ENCODE results near the gene ARHGAP45. TPM values are rescaled to one million over a fixed set of nuclear protein-coding genes. Genes with fewer than 3 reads are reported as not detected.

The ARHGAP45 gene
- total RNA-seq, 1 donor from 2014 or later: 0.57 TPM

DNA sequence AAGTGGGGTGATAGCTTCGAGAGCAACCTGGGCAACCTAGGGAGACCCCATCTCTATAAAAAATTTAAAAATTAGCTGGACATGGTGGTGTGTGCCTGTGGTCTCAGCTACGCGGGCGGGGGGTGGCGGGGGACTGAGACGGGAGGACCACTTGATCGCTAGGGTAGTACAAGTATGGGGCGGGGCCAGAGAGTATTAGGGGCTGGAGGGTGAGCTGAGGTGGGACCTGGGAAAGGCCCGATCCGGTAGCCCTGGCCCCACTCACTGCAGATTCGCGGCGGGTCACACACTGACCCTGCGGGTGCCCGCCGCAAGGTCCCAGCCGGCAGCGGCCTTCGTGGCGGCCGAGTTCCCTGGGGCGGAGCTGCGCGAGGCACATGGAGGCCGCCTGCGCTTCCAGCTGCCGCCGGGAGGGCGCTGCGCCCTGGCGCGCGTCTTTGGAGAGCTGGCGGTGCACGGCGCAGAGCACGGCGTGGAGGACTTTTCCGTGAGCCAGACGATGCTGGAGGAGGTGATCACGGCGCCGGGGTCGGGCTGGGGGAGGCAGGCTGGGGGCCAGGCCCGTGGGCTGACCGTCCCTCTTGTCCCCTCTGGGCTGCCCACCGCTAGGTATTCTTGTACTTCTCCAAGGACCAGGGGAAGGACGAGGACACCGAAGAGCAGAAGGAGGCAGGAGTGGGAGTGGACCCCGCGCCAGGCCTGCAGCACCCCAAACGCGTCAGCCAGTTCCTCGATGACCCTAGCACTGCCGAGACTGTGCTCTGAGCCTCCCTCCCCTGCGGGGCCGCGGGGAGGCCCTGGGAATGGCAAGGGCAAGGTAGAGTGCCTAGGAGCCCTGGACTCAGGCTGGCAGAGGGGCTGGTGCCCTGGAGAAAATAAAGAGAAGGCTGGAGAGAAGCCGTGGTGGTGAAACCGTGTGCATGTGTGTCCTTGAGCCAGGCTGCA, 2.0 kb upstream of the ARHGAP45 start:
- no peaks in the 10 kb centered on the region for H3K36me3 Mint-ChIP-seq (ENCODE audit: low read depth)
- H3K27me3 Mint-ChIP-seq (ENCODE audit: low read depth): peaks cover 13% of the 10 kb centered on the region
- TF ChIP-seq, protein P1, sequence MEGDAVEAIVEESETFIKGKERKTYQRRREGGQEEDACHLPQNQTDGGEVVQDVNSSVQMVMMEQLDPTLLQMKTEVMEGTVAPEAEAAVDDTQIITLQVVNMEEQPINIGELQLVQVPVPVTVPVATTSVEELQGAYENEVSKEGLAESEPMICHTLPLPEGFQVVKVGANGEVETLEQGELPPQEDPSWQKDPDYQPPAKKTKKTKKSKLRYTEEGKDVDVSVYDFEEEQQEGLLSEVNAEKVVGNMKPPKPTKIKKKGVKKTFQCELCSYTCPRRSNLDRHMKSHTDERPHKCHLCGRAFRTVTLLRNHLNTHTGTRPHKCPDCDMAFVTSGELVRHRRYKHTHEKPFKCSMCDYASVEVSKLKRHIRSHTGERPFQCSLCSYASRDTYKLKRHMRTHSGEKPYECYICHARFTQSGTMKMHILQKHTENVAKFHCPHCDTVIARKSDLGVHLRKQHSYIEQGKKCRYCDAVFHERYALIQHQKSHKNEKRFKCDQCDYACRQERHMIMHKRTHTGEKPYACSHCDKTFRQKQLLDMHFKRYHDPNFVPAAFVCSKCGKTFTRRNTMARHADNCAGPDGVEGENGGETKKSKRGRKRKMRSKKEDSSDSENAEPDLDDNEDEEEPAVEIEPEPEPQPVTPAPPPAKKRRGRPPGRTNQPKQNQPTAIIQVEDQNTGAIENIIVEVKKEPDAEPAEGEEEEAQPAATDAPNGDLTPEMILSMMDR (IDR thresholded peaks at IDR 0.05): peak; percentile 80
- H3K4me3 Mint-ChIP-seq (ENCODE audit: unreplicated experiment): peak overlapping the region; percentile 9
- H3K27ac Mint-ChIP-seq (ENCODE audit: unreplicated experiment): no peak overlapping the region
- no peaks in the 10 kb centered on the region for H3K9me3 Mint-ChIP-seq (ENCODE audit: low read depth)
- DNase-seq (ENCODE audit: low spot score): no peak
- H3K4me1 Mint-ChIP-seq (ENCODE audit: low read depth): peaks cover 3% of the 10 kb centered on the region

DNA sequence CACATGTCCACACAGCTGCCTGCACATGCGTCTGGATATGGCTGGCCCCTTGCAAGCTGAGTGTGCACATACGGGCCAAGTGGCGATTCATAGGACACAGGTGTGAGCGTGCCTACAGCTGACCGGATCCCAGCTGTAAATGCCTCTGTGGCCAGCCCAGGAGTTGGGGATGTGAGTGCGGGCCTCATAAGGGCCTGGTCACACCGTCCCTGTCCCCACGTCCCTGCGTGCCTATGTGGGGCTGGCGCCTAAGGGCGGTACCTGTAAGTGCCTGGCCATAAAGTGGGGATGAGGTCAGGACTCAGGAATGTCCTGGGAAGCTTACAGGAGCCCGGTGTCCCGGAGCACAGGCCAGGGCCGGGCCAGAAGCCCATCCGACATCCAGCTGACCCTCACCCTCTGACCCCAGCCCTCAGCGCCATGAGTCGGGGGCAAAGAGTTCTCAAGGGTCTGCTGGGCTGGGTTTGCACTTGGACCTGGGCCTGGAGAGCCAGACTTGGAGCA, 1.3 kb upstream of the ARHGAP45 start:
- H3K4me1 Mint-ChIP-seq (ENCODE audit: low read depth): peaks cover 3% of the 10 kb centered on the region
- H3K9me3 Mint-ChIP-seq (ENCODE audit: low read depth): no peaks in the 10 kb centered on the region
- no peak overlapping the region for H3K27ac Mint-ChIP-seq (ENCODE audit: unreplicated experiment)
- TF ChIP-seq, protein P1 (IDR thresholded peaks at IDR 0.05): no peak
- DNase-seq (ENCODE audit: low spot score): no peak
- H3K36me3 Mint-ChIP-seq (ENCODE audit: low read depth): no peaks in the 10 kb centered on the region
- no peak overlapping the region for H3K4me3 Mint-ChIP-seq (ENCODE audit: unreplicated experiment)
- H3K27me3 Mint-ChIP-seq (ENCODE audit: low read depth): peaks cover 15% of the 10 kb centered on the region

DNA sequence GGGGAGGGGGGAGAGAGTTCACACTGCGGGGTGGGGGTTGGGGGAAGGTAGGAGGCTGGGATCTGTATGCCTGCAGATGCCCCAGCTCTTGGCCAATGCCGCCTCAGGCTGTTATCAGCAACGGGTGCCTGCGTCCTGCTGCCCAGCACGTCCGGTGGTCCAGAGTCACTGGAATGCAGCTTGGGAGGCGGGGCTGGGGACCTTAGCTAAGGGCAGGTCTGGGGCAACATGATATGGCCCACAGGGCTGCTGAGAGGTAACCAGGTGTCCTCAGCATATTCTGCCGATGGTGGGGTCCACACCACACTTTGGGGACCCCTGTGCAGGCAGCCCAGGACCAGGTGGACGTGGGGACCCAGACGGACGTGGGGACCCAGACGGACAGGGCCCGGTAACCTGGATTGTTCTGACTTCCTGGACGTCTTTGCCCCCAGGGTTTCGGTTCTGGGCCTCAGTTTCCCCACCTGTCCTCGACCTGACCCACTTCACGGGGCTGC, 668 bp upstream of the ARHGAP45 start:
- Mint-ChIP-seq H3K9me3 (ENCODE audit: low read depth) (no peaks in the 10 kb centered on the region), H3K27me3 (ENCODE audit: low read depth) (peaks cover 15% of the 10 kb centered on the region), H3K4me3 (ENCODE audit: unreplicated experiment) (no peak overlapping the region), H3K36me3 (ENCODE audit: low read depth) (no peaks in the 10 kb centered on the region), H3K4me1 (ENCODE audit: low read depth) (peaks cover 3% of the 10 kb centered on the region), H3K27ac (ENCODE audit: unreplicated experiment) (no peak overlapping the region)
- TF ChIP-seq, protein P1 (IDR thresholded peaks at IDR 0.05): no peak
- DNase-seq (ENCODE audit: low spot score): no peak

DNA sequence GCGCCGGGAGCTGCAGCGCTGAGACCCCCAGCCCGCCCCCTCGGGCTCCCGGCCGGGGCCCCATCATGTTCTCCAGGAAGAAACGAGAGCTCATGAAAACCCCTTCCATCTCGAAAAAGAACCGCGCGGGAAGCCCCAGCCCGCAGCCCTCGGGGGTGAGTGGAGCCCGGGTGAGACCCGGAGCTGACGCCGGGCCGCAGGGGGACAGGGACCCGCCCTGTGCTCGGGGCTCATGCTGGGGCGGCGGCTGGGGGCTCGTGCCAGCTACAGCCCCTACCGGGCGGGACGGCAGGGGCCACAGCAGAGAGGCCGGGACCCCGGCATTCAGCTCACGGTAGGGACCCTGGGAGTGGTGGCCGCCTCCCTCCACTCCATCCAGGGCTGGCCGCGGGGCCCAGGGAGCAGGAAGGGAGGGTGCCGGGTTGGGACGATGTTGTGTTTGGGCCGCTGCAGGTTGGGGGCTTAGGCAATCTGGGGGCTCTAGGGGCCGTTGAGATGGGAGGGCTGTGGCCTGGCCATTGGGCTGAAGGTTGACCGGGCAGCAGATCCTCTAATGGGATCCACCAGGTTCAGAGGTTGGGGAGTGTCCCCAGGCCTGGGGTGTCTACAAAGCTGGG, 482 bp downstream of the ARHGAP45 start:
- DNase-seq (ENCODE audit: low spot score): no peak
- Mint-ChIP-seq H3K27me3 (ENCODE audit: low read depth) (peaks cover 20% of the 10 kb centered on the region), H3K36me3 (ENCODE audit: low read depth) (no peaks in the 10 kb centered on the region), H3K9me3 (ENCODE audit: low read depth) (no peaks in the 10 kb centered on the region), H3K4me1 (ENCODE audit: low read depth) (peaks cover 8% of the 10 kb centered on the region), H3K27ac (ENCODE audit: unreplicated experiment) (no peak overlapping the region), H3K4me3 (ENCODE audit: unreplicated experiment) (no peak overlapping the region)
- TF ChIP-seq, protein P1 (IDR thresholded peaks at IDR 0.05): no peak

Data from chondrocyte (in vitro differentiated cells).